T-helper 22 cell (primary cell): Measurements from ENCODE around the gene OGFOD3.
"Not testable (repeated sequence)": the region's sequence is repeated elsewhere in the genome, so short reads cannot be mapped to it uniquely, and the experiment has no call there.

Experiments
- DNase-seq: peaks from one replicate; pipeline ENCODE4 v3.0.0-alpha.2; 2020; ENCODE audit warnings: low read depth

Gene OGFOD3

GRCh38 chr17:82433560-82434215 is 15.3 kb upstream of the OGFOD3 start:
- no peak for DNase-seq

GRCh38 chr17:82432017-82432416 is 13.6 kb upstream of the OGFOD3 start:
- DNase-seq: no peak

GRCh38 chr17:82429824-82430223 is 11.4 kb upstream of the OGFOD3 start:
- DNase-seq: no peak

GRCh38 chr17:82428546-82428945 is 10.2 kb upstream of the OGFOD3 start:
- no peak for DNase-seq

GRCh38 chr17:82424863-82425159 is 6.4 kb upstream of the OGFOD3 start:
- DNase-seq: no peak

- DNase-seq: no peak
Observed at GRCh38 chr17:82424001-82424862, 5.8 kb upstream of the OGFOD3 start.

- no peak for DNase-seq
Observed at GRCh38 chr17:82419540-82419939, 1.2 kb upstream of the OGFOD3 start.

- DNase-seq: no peak
Observed at GRCh38 chr17:82416771-82417170, 1.6 kb downstream of the OGFOD3 start.

GRCh38 chr17:82416264-82416663 is 2.1 kb downstream of the OGFOD3 start:
- no peak for DNase-seq

GRCh38 chr17:82415786-82416185 is 2.6 kb downstream of the OGFOD3 start:
- DNase-seq: no peak

GRCh38 chr17:82415336-82415735 is 3.0 kb downstream of the OGFOD3 start:
- no peak for DNase-seq

GRCh38 chr17:82414548-82415281 is 3.7 kb downstream of the OGFOD3 start:
- no peak for DNase-seq

- no peak for DNase-seq
Observed at GRCh38 chr17:82412535-82413520, 5.6 kb downstream of the OGFOD3 start.

GRCh38 chr17:82412081-82412480 is 6.3 kb downstream of the OGFOD3 start:
- DNase-seq: not testable (repeated sequence)

GRCh38 chr17:82411396-82412053 is 6.9 kb downstream of the OGFOD3 start:
- no peak for DNase-seq

- DNase-seq: no peak
Observed at GRCh38 chr17:82410014-82410716, 8.2 kb downstream of the OGFOD3 start.

- no peak for DNase-seq
Observed at GRCh38 chr17:82408938-82409318, 9.5 kb downstream of the OGFOD3 start.

- no peak for DNase-seq
Observed at GRCh38 chr17:82408288-82408937, 10.0 kb downstream of the OGFOD3 start.

GRCh38 chr17:82407255-82407654 is 11.1 kb downstream of the OGFOD3 start:
- no peak for DNase-seq

- DNase-seq: no peak
Observed at GRCh38 chr17:82406131-82406671, 12.2 kb downstream of the OGFOD3 start.
